Mesothelial cell of epicardium (in vitro differentiated cells): ENCODE results near the gene SLC1A3. TPM values are rescaled to one million over a fixed set of nuclear protein-coding genes. Genes with fewer than 3 reads are reported as not detected.
A peak's percentile ranks its signal among the peaks of the same experiment; 100 is the strongest.

Experiments
- DNase-seq, 2 experiments: peaks; one replicate each; pipeline ENCODE4 v3.0.0; 2021; ENCODE audit warnings: low spot score in 2 of 2; ENCODE audit not compliant: unreplicated experiment in 2 of 2
- H3K27ac Mint-ChIP-seq: 2 replicates; pipeline ENCODE4 v1.8.0; 2021; ENCODE audit warnings: mixed read lengths
- H3K27me3 Mint-ChIP-seq: 2 replicates; pipeline ENCODE4 v1.8.0; 2021; ENCODE audit warnings: low read depth, mixed read lengths
- H3K36me3 Mint-ChIP-seq: 2 replicates; pipeline ENCODE4 v1.8.0; 2021; ENCODE audit warnings: mixed read lengths
- H3K4me1 Mint-ChIP-seq: 2 replicates; pipeline ENCODE4 v1.8.0; 2021; ENCODE audit warnings: mixed read lengths
- H3K4me3 Mint-ChIP-seq: 2 replicates; pipeline ENCODE4 v1.8.0; 2021; ENCODE audit warnings: mild to moderate bottlenecking, moderate library complexity, mixed read lengths
- H3K9me3 Mint-ChIP-seq: 2 replicates; pipeline ENCODE4 v1.8.0; 2021; ENCODE audit warnings: mixed read lengths
- total RNA-seq: library from RNA; stranded (reverse); gene quantifications from 3 replicates; pipeline ENCODE4 v1.2.1, GENCODE V29; 2021
- TF ChIP-seq, protein P1 (sequence below): fragments of 200-600 bp; sonication (generic); IDR thresholded peaks from one replicate; pipeline ENCODE4 v1.5.0; 2021; ENCODE audit warnings: antibody characterized with exemption; ENCODE audit not compliant: unreplicated experiment

SLC1A3 gene
- total RNA-seq, 1 donor from 2014 or later: 56.3 TPM

DNA sequence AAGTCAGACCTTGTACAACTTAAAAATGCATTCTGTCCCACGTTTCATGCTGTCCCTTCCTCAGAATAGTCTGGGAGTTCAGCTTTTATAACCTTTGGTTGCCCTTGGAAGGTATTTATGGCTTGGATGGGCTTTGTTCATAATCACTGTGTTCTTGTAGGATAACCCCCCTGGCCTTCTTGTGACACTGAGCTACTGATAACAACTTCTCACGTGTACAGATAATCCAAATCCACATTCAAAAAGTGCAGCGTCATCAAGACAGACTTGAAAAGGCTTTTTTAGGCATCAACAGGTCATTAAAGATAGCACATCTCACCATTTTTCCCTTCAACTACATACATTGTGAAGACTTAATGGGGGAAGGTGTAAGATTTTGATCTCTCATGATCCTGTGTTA, 42.0 kb downstream of the SLC1A3 start:
- Mint-ChIP-seq H3K4me1 (peaks cover 27% of the 10 kb centered on the region), H3K4me3 (no peak overlapping the region), H3K27ac (peak overlapping the region; percentile 67), H3K27me3 (no peaks in the 10 kb centered on the region), H3K9me3 (no peaks in the 10 kb centered on the region), H3K36me3 (peaks cover 17% of the 10 kb centered on the region)
- DNase-seq: no peak
- TF ChIP-seq, protein P1, sequence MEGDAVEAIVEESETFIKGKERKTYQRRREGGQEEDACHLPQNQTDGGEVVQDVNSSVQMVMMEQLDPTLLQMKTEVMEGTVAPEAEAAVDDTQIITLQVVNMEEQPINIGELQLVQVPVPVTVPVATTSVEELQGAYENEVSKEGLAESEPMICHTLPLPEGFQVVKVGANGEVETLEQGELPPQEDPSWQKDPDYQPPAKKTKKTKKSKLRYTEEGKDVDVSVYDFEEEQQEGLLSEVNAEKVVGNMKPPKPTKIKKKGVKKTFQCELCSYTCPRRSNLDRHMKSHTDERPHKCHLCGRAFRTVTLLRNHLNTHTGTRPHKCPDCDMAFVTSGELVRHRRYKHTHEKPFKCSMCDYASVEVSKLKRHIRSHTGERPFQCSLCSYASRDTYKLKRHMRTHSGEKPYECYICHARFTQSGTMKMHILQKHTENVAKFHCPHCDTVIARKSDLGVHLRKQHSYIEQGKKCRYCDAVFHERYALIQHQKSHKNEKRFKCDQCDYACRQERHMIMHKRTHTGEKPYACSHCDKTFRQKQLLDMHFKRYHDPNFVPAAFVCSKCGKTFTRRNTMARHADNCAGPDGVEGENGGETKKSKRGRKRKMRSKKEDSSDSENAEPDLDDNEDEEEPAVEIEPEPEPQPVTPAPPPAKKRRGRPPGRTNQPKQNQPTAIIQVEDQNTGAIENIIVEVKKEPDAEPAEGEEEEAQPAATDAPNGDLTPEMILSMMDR: no peak

DNA sequence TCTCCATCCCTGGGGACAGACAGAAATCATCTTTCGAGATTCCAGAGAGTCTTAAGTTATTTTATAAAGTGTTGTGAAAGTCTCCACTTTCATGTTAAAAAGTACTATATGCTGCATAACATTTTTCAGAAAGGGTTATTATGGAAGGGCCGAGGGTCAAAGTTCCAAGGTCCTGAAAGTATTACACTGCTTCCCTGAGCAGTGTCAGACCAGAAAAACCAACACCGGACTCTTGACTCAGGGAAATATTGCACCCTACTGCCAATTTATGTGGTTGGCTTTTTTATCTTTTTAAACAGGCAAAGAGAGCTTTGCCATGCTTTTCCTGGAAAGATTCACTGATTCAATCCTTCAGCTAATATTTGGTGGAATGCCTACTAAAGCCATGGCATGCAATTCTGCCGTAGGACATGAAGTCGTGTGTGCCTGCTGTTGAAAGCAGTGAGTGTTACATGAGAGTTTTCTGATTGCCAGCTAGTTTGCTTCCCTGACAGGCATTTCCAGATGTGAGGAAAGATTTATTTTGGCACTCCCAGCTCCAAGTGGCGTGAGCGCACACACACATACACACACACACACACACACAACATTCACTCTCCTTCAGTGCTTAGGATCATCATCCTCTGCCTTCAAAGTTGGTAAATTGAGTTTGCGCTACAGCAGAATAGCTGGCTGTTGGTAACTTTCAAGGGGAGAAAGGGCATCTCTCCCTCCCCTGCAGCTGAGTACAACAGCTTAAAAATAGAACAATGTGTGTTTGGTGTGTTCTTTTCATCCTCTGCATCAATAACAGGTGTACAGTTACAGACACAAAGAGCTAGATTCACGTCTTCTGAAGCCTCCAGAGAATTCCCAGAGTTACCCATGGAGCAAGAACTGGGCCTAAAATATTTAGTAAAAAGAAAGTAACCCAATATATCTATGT, 45.6 kb downstream of the SLC1A3 start:
- no peak for DNase-seq
- H3K27ac Mint-ChIP-seq: peak overlapping the region; percentile 61
- TF ChIP-seq, protein P1: no peak
- H3K27me3 Mint-ChIP-seq: no peaks in the 10 kb centered on the region
- no peaks in the 10 kb centered on the region for H3K9me3 Mint-ChIP-seq
- H3K36me3 Mint-ChIP-seq: peaks cover 7% of the 10 kb centered on the region
- no peak overlapping the region for H3K4me3 Mint-ChIP-seq
- H3K4me1 Mint-ChIP-seq: peaks cover 24% of the 10 kb centered on the region

DNA sequence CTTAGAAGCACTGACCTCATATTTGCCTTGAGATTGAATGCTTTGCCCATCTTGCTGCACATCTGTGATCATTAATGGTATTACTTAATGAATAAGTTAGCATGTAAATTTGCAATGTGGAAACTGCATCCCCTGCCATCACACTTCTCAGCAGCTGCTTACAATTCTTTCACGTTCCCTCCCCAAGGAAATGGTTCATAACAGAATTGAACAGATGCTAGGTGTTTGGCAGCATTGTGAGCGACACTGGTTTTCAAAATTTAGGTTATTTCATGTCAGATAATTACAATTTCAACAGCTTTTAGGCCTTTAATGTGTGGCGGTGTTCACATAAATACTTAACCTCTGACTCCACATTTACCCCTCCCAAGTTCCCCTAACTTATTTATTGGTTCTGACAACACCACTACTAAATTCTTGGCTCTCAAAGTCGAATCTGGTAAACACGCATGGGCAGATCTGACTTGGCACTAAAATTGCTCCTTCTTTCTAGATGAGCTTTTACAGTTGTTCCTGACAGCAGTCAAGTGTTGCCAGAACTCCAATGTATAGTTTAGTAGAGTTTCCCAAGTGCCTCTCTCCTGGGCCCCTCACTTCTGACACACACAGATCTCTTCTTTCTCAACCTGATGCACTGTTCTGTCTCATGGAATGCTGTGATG, 46.8 kb downstream of the SLC1A3 start:
- Mint-ChIP-seq H3K27ac (no peak overlapping the region), H3K4me3 (no peak overlapping the region), H3K4me1 (peaks cover 34% of the 10 kb centered on the region), H3K36me3 (peaks cover 7% of the 10 kb centered on the region), H3K9me3 (no peaks in the 10 kb centered on the region), H3K27me3 (no peaks in the 10 kb centered on the region)
- TF ChIP-seq, protein P1: no peak
- no peak for DNase-seq

DNA sequence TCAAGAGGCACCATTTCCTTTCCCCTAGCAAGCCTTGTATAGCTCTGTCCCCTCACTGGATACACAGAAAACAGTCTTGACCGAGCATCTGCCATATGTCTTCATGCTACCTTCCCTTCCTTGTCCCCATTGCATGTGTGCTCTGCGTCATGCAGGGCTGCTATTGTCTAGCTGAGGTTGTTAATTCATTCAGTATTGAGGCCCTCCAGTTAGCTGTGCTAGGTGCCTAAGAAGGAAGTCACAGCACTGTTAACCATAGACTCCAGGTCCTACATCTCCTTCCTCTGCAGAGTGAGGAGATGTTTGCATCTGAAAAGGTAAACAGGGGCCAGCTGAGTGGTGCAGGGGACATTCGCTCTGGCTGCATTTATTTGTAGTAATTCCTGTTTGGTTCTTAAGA, 48.2 kb downstream of the SLC1A3 start:
- Mint-ChIP-seq H3K9me3 (no peaks in the 10 kb centered on the region), H3K27me3 (no peaks in the 10 kb centered on the region), H3K4me1 (peaks cover 44% of the 10 kb centered on the region), H3K36me3 (peaks cover 4% of the 10 kb centered on the region), H3K4me3 (no peak overlapping the region), H3K27ac (no peak overlapping the region)
- TF ChIP-seq, protein P1: no peak
- DNase-seq: no peak

DNA sequence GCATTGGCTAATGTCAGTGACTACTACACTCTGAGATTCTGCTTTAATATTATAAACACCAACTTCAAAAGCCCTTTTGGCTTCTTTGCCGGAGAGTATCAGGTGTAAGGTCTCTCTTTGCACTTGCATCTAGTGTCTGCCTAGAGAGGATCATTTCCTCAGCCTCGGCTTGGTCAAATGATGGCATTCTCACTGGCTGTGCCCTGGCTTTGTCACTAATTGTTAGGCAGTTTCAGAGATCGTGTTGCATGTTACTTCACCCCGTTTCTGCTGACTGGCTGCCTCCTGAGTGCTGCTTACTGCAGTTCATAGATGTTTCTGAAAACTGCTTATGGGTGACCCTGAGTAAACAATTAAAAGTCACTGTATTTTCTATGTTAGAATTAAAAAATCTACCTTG, 48.8 kb downstream of the SLC1A3 start:
- H3K36me3 Mint-ChIP-seq: peaks cover 3% of the 10 kb centered on the region
- no peak overlapping the region for H3K4me3 Mint-ChIP-seq
- DNase-seq: no peak
- TF ChIP-seq, protein P1: no peak
- H3K9me3 Mint-ChIP-seq: no peaks in the 10 kb centered on the region
- no peaks in the 10 kb centered on the region for H3K27me3 Mint-ChIP-seq
- H3K4me1 Mint-ChIP-seq: peaks cover 50% of the 10 kb centered on the region
- H3K27ac Mint-ChIP-seq: peak overlapping the region; percentile 9
